ENCODE results near the gene CSKMT. TPM values are rescaled to one million over a fixed set of nuclear protein-coding genes. Genes with fewer than 3 reads are reported as not detected.
A peak's percentile ranks its signal among the peaks of the same experiment; 100 is the strongest.

The CSKMT gene
- total and polyA plus RNA-seq, 10 of the 15 experiments (the other 5 are each of a cell fraction or from before 2014, with no cell fraction given): 7.0 to 213 (median 21.6) TPM

DNA sequence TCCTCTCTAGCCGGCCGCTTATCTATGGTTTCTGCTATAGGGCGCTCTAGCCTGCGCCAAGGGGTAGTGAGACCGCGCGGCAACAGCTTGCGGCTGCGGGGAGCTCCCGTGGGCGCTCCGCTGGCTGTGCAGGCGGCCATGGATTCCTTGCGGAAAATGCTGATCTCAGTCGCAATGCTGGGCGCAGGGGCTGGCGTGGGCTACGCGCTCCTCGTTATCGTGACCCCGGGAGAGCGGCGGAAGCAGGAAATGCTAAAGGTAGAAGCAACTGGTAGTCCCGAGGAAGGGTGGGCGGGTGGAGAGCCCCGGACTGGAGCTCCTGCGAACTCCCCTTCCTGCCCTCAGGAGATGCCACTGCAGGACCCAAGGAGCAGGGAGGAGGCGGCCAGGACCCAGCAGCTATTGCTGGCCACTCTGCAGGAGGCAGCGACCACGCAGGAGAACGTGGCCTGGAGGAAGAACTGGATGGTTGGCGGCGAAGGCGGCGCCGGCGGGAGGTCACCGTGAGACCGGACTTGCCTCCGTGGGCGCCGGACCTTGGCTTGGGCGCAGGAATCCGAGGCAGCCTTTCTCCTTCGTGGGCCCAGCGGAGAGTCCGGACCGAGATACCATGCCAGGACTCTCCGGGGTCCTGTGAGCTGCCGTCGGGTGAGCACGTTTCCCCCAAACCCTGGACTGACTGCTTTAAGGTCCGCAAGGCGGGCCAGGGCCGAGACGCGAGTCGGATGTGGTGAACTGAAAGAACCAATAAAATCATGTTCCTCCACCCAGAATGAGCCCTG, 6.7 kb downstream of the CSKMT start, which contains the start of the genes LBHD1 and UQCC3 (continued):
- TF ChIP-seq MEF2A (IDR thresholded peaks at IDR 0.05; ENCODE audit: insufficient read depth, low read depth, low read length) (peak; percentile 56; the same call in 1 of the 2 replicates), YY1 (IDR thresholded peaks at IDR 0.05; ENCODE audit: low read depth, low read length) (peak; percentile 89), MEF2B (IDR thresholded peaks at IDR 0.05; ENCODE audit: partially characterized antibody, poor library complexity, severe bottlenecking) (no peak), BCL11A (IDR thresholded peaks at IDR 0.05; ENCODE audit: low read depth, low read length) (0 out of 2 replicates have a peak, but pooled peaks have one; percentile 1), RAD51 (IDR thresholded peaks at IDR 0.05) (no peak), PAX5 (IDR thresholded peaks at IDR 0.05; ENCODE audit: borderline replicate concordance, low read depth, low read length) (0 out of 2 replicates have a peak, but pooled peaks have one; percentile 15), BRCA1 (IDR thresholded peaks at IDR 0.05; ENCODE audit: low read depth, low read length) (no peak), SIN3A (IDR thresholded peaks at IDR 0.05; ENCODE audit: low read depth, low read length) (no peak), SMC3 (IDR thresholded peaks at IDR 0.05; ENCODE audit: borderline replicate concordance, low read length) (no peak), EP300 (IDR thresholded peaks at IDR 0.05; ENCODE audit: borderline replicate concordance in 1 of 2, control insufficient read depth in 1 of 2, low read depth in 2 of 2, low read length in 2 of 2) (no peak), RBBP5 (conservative IDR thresholded peaks at IDR 0.05) (no peak), TAF1 (IDR thresholded peaks at IDR 0.05; ENCODE audit: borderline replicate concordance, low read depth, low read length) (peak; percentile 74), EGR1 (IDR thresholded peaks at IDR 0.05; ENCODE audit: borderline replicate concordance in 1 of 2, low read depth in 2 of 2, low read length in 2 of 2) (peak in 1 of 2 experiments; percentile 48; a peak in 1 of 3 replicates), MAX (IDR thresholded peaks at IDR 0.05; ENCODE audit: low read depth, low read length) (peak; percentile 58), BHLHE40 (IDR thresholded peaks at IDR 0.05; ENCODE audit: borderline replicate concordance in 1 of 2, low read depth in 2 of 2, low read length in 1 of 2) (peak in 1 of 2 experiments; percentile 74; a peak in 2 of 4 replicates), TCF7 (IDR thresholded peaks at IDR 0.05; ENCODE audit: borderline replicate concordance) (peak; percentile 54; the same call in 1 of the 2 replicates), RELB (IDR thresholded peaks at IDR 0.05; ENCODE audit: low read depth) (peak; percentile 88; the same call in 1 of the 2 replicates), CREM (IDR thresholded peaks at IDR 0.05; ENCODE audit: low read depth) (peak; percentile 40), CBX5 (IDR thresholded peaks at IDR 0.05; ENCODE audit: low read depth) (no peak), ETV6 (conservative IDR thresholded peaks at IDR 0.05 in 1 of 2, IDR thresholded peaks at IDR 0.05 in 1 of 2; ENCODE audit: borderline replicate concordance in 1 of 2, low read depth in 1 of 2) (0 out of 4 replicates have a peak, but pooled peaks of 1 of the 2 experiments have one; percentile 48), POLR2A (IDR thresholded peaks at IDR 0.05; ENCODE audit: low read depth, low read length) (peak; percentile 82), WRNIP1 (IDR thresholded peaks at IDR 0.05; ENCODE audit: borderline replicate concordance, low read depth, low read length) (no peak)
- TF ChIP-seq, protein P1, sequence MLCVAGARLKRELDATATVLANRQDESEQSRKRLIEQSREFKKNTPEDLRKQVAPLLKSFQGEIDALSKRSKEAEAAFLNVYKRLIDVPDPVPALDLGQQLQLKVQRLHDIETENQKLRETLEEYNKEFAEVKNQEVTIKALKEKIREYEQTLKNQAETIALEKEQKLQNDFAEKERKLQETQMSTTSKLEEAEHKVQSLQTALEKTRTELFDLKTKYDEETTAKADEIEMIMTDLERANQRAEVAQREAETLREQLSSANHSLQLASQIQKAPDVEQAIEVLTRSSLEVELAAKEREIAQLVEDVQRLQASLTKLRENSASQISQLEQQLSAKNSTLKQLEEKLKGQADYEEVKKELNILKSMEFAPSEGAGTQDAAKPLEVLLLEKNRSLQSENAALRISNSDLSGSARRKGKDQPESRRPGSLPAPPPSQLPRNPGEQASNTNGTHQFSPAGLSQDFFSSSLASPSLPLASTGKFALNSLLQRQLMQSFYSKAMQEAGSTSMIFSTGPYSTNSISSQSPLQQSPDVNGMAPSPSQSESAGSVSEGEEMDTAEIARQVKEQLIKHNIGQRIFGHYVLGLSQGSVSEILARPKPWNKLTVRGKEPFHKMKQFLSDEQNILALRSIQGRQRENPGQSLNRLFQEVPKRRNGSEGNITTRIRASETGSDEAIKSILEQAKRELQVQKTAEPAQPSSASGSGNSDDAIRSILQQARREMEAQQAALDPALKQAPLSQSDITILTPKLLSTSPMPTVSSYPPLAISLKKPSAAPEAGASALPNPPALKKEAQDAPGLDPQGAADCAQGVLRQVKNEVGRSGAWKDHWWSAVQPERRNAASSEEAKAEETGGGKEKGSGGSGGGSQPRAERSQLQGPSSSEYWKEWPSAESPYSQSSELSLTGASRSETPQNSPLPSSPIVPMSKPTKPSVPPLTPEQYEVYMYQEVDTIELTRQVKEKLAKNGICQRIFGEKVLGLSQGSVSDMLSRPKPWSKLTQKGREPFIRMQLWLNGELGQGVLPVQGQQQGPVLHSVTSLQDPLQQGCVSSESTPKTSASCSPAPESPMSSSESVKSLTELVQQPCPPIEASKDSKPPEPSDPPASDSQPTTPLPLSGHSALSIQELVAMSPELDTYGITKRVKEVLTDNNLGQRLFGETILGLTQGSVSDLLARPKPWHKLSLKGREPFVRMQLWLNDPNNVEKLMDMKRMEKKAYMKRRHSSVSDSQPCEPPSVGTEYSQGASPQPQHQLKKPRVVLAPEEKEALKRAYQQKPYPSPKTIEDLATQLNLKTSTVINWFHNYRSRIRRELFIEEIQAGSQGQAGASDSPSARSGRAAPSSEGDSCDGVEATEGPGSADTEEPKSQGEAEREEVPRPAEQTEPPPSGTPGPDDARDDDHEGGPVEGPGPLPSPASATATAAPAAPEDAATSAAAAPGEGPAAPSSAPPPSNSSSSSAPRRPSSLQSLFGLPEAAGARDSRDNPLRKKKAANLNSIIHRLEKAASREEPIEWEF (IDR thresholded peaks at IDR 0.05; ENCODE audit: insufficient replicate concordance, low read depth, low read length): no peak
